ENCODE measurements around the gene LTB4R2.
A peak's percentile ranks its signal among the peaks of the same experiment; 100 is the strongest.

The LTB4R2 gene

DNA sequence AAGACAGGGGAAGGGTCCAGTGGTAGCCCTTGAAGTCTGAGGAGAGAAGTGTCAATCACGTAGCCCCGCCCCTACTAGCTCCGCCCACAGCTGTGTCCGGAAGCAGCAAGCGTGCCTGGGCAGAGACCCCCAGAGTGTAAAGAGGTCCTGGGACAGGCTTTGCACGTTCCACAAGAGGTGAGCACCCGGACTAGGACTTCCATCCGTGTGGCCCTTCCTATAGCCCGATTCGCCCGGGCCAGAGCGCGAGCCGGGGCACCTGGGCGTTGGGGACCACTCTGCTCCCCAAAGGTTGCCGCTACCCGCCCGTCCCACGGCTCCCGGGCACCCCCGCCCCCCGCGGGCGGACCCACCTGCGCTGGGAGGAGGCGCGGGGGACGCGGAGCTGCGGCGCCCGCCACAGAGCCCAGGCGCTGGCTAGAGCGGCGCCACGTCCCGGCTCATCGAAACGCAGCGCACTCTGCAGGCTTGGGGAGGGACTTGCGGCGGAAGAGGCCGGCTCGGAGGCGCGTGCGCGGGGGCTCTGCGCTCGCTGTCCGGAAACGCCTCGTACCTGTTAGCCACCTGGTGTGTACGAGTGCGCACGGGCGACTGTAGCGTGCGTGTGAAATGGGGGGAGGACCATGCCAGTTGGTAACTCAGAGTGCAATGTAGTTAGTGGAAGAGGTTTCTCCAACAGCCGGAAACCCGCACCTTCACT is 38.7 kb upstream of the LTB4R2 start, which contains the start of gene RABGGTA (continued):
- TF ChIP-seq ZNF112 (tag by site-specific recombination; IDR thresholded peaks at IDR 0.05) (no peak), ATF2 (tag by site-specific recombination; IDR thresholded peaks at IDR 0.05; ENCODE audit: low read depth) (no peak), ZBTB21 (tag by site-specific recombination; IDR thresholded peaks at IDR 0.05) (no peak), FEZF1 (tag by site-specific recombination; IDR thresholded peaks at IDR 0.05) (no peak), ZNF239 (tag by site-specific recombination; IDR thresholded peaks at IDR 0.05) (no peak), ZNF488 (tag by site-specific recombination; IDR thresholded peaks at IDR 0.05) (no peak), ZNF629 (tag by site-specific recombination; IDR thresholded peaks at IDR 0.05) (no peak; the same call in none of the 2 replicates), SP3 (tag by site-specific recombination; IDR thresholded peaks at IDR 0.05) (peak; percentile 86), YY1 (tag by site-specific recombination; IDR thresholded peaks at IDR 0.05) (0 out of 2 replicates have a peak, but pooled peaks have one; percentile 40), ZNF146 (tag by site-specific recombination; IDR thresholded peaks at IDR 0.05) (no peak), ZNF518A (tag by site-specific recombination; conservative IDR thresholded peaks at IDR 0.05; ENCODE audit: low read depth) (0 out of 2 replicates have a peak, but pooled peaks have one; percentile 34), PATZ1 (tag by site-specific recombination; IDR thresholded peaks at IDR 0.05) (peak; percentile 89; the same call in 1 of the 2 replicates), ZNF426 (tag by site-specific recombination; IDR thresholded peaks at IDR 0.05) (no peak), ZNF335 (tag by site-specific recombination; conservative IDR thresholded peaks at IDR 0.05) (peak; percentile 70; the same call in 1 of the 2 replicates), ZNF558 (tag by site-specific recombination; IDR thresholded peaks at IDR 0.05) (no peak), SCRT2 (tag by site-specific recombination; IDR thresholded peaks at IDR 0.05) (peak; percentile 94), ZNF768 (tag by site-specific recombination; IDR thresholded peaks at IDR 0.05) (no peak), ZBTB20 (tag by site-specific recombination; IDR thresholded peaks at IDR 0.05) (peak; percentile 78; the same call in 1 of the 2 replicates), TRIM28 (IDR thresholded peaks at IDR 0.05; ENCODE audit: borderline replicate concordance, low read length) (peak; percentile 8; the same call in 1 of the 2 replicates), GLI2 (tag by site-specific recombination; IDR thresholded peaks at IDR 0.05; ENCODE audit: borderline replicate concordance, low read depth) (no peak), TCF7L2 (IDR thresholded peaks at IDR 0.05; ENCODE audit: borderline replicate concordance, low read depth, low read length) (no peak), ZNF223 (tag by site-specific recombination; IDR thresholded peaks at IDR 0.05) (no peak), ZNF791 (tag by site-specific recombination; IDR thresholded peaks at IDR 0.05) (no peak), ZNF202 (tag by site-specific recombination; IDR thresholded peaks at IDR 0.05; ENCODE audit: borderline replicate concordance) (no peak), ZNF776 (tag by site-specific recombination; IDR thresholded peaks at IDR 0.05; ENCODE audit: borderline replicate concordance) (no peak)
- TF ChIP-seq, protein P1, sequence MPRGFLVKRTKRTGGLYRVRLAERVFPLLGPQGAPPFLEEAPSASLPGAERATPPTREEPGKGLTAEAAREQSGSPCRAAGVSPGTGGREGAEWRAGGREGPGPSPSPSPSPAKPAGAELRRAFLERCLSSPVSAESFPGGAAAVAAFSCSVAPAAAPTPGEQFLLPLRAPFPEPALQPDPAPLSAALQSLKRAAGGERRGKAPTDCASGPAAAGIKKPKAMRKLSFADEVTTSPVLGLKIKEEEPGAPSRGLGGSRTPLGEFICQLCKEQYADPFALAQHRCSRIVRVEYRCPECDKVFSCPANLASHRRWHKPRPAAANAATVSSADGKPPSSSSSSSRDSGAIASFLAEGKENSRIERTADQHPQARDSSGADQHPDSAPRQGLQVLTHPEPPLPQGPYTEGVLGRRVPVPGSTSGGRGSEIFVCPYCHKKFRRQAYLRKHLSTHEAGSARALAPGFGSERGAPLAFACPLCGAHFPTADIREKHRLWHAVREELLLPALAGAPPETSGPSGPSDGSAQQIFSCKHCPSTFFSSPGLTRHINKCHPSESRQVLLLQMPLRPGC (tag by site-specific recombination; IDR thresholded peaks at IDR 0.05), result 0 out of 2 replicates have a peak, but pooled peaks have one; percentile 33
- TF ChIP-seq, protein P2, sequence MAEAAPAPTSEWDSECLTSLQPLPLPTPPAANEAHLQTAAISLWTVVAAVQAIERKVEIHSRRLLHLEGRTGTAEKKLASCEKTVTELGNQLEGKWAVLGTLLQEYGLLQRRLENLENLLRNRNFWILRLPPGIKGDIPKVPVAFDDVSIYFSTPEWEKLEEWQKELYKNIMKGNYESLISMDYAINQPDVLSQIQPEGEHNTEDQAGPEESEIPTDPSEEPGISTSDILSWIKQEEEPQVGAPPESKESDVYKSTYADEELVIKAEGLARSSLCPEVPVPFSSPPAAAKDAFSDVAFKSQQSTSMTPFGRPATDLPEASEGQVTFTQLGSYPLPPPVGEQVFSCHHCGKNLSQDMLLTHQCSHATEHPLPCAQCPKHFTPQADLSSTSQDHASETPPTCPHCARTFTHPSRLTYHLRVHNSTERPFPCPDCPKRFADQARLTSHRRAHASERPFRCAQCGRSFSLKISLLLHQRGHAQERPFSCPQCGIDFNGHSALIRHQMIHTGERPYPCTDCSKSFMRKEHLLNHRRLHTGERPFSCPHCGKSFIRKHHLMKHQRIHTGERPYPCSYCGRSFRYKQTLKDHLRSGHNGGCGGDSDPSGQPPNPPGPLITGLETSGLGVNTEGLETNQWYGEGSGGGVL (tag by site-specific recombination; IDR thresholded peaks at IDR 0.05), result peak; percentile 33; the same call in 1 of the 2 replicates
